HepG2 (cell line): ENCODE measurements around the gene NCKIPSD. TPM values are rescaled to one million over a fixed set of nuclear protein-coding genes. Genes with fewer than 3 reads are reported as not detected.

Experiments
- CENPT ChIP-seq: sonication (generic); formaldehyde crosslinking; IDR thresholded peaks from 2 replicates; pipeline ENCODE4 v1.8.0; 2022; ENCODE audit warnings: low read depth, mild to moderate bottlenecking, moderate library complexity, missing genetic modification reagents
- FOXK1 ChIP-seq: sonication (generic); formaldehyde crosslinking; IDR thresholded peaks from 2 replicates; pipeline ENCODE4 v1.4.0; 2020; ENCODE audit warnings: low read depth, missing genetic modification reagents, borderline replicate concordance
- KLF9 ChIP-seq: IDR thresholded peaks from 2 replicates; pipeline ENCODE4 v1.6.1; 2016; ENCODE audit warnings: low read depth
- MEIS1 ChIP-seq: sonication (generic); formaldehyde crosslinking; IDR thresholded peaks from 2 replicates; pipeline ENCODE4 v1.9.0; 2021; ENCODE audit warnings: mild to moderate bottlenecking, missing genetic modification reagents, moderate library complexity, borderline replicate concordance
- NCOR1 ChIP-seq: fragments of 200-600 bp; sonication (generic); IDR thresholded peaks from 2 replicates; pipeline ENCODE4 v1.7.0; 2017; ENCODE audit warnings: antibody characterized with exemption, low read length, borderline replicate concordance
- RCOR2 ChIP-seq: IDR thresholded peaks from 2 replicates; pipeline ENCODE4 v1.6.1; 2016; ENCODE audit warnings: missing biosample characterization, missing genetic modification reagents
- RFXAP ChIP-seq: sonication (generic); formaldehyde crosslinking; IDR thresholded peaks from 2 replicates; pipeline ENCODE4 v1.4.0; 2020; ENCODE audit warnings: missing genetic modification reagents, borderline replicate concordance
- RNF219 ChIP-seq: sonication (generic); formaldehyde crosslinking; IDR thresholded peaks from 2 replicates; pipeline ENCODE4 v1.5.0; 2020; ENCODE audit warnings: mild to moderate bottlenecking, missing genetic modification reagents
- SMAD3 ChIP-seq: sonication (generic); formaldehyde crosslinking; IDR thresholded peaks from 2 replicates; pipeline ENCODE4 v1.4.0; 2020; ENCODE audit warnings: missing genetic modification reagents
- ZC3H13 ChIP-seq: sonication (generic); formaldehyde crosslinking; IDR thresholded peaks from 2 replicates; pipeline ENCODE4 v1.8.1; 2023; ENCODE audit warnings: mild to moderate bottlenecking, missing genetic modification reagents, moderate library complexity
- ZNF451 ChIP-seq: sonication (generic); formaldehyde crosslinking; IDR thresholded peaks from 2 replicates; pipeline ENCODE4 v1.5.0; 2020; ENCODE audit warnings: mild to moderate bottlenecking, missing genetic modification reagents
- ZNF547 ChIP-seq: sonication (generic); formaldehyde crosslinking; IDR thresholded peaks from 2 replicates; pipeline ENCODE4 v1.5.1; 2020; ENCODE audit warnings: mild to moderate bottlenecking, missing genetic modification reagents
- ZNF746 ChIP-seq: sonication (generic); formaldehyde crosslinking; IDR thresholded peaks from 2 replicates; pipeline ENCODE4 v1.8.0; 2022; ENCODE audit warnings: mild to moderate bottlenecking, missing genetic modification reagents
- ZNF773 ChIP-seq: sonication (generic); formaldehyde crosslinking; IDR thresholded peaks from 2 replicates; pipeline ENCODE4 v1.4.0; 2020; ENCODE audit warnings: missing genetic modification reagents, borderline replicate concordance
- ZNF784 ChIP-seq: sonication (generic); formaldehyde crosslinking; IDR thresholded peaks from 2 replicates; pipeline ENCODE4 v1.5.1; 2020; ENCODE audit warnings: missing genetic modification reagents, mild to moderate bottlenecking, borderline replicate concordance
- ZNF788 ChIP-seq: sonication (generic); formaldehyde crosslinking; IDR thresholded peaks from 2 replicates; pipeline ENCODE4 v1.5.0; 2020; ENCODE audit warnings: mild to moderate bottlenecking, missing genetic modification reagents, borderline replicate concordance
- ZNF790 ChIP-seq: sonication (generic); formaldehyde crosslinking; IDR thresholded peaks from 2 replicates; pipeline ENCODE4 v1.8.0; 2022; ENCODE audit warnings: missing genetic modification reagents, mild to moderate bottlenecking, borderline replicate concordance
- ZNF878 ChIP-seq: sonication (generic); formaldehyde crosslinking; IDR thresholded peaks from 2 replicates; pipeline ENCODE4 v1.8.1; 2023; ENCODE audit warnings: mild to moderate bottlenecking, missing genetic modification reagents, moderate library complexity
- polyA plus RNA-seq, 8 experiments: library from polyadenylated mRNA; depleted of rRNA in 3 of 8; stranded (reverse) in 7 of 8; unstranded in 1 of 8; fragments of >200 nt; fragmentation: Illumina TruSeq in 4 of 8; extraction: Trizol in 4 of 8; gene quantifications; 2 replicates each; pipeline versions ENCODE4 v1.2.1 to v1.2.3, GENCODE V29; 2011 to 2016; ENCODE audit warnings: low read depth in 4 of 8, missing spikeins in 1 of 8, mixed read lengths in 1 of 8; ENCODE audit not compliant: insufficient read depth in 1 of 8
- total RNA-seq, 5 experiments: library from RNA; depleted of rRNA; stranded (reverse); fragments of >200 nt; fragmentation: Illumina TruSeq; extraction: Trizol; gene quantifications; 2 replicates each; pipeline ENCODE4 v1.2.3, GENCODE V29; 2016; ENCODE audit warnings: low read depth in 1 of 5
- TF ChIP-seq, protein P1 (sequence below): sonication (generic); formaldehyde crosslinking; IDR thresholded peaks from 2 replicates; pipeline ENCODE4 v1.5.0; 2020; ENCODE audit warnings: missing genetic modification reagents
- TF ChIP-seq, protein P2 (sequence below), 2 experiments: fragments of 450-650 bp in 1 of 2; sonication (generic) in 1 of 2; formaldehyde crosslinking; IDR thresholded peaks; 2 replicates each; pipeline versions ENCODE4 v1.5.0 to v1.8.0; 2020 to 2022; ENCODE audit warnings: mild to moderate bottlenecking in 1 of 2, missing genetic modification reagents in 1 of 2
- TF ChIP-seq, protein P3 (sequence below): sonication (generic); formaldehyde crosslinking; IDR thresholded peaks from 2 replicates; pipeline ENCODE4 v1.4.0; 2020; ENCODE audit warnings: mild to moderate bottlenecking, missing genetic modification reagents

Gene NCKIPSD
- total and polyA plus RNA-seq, 2 of the 13 experiments (the other 11 are each of a cell fraction or from before 2014, with no cell fraction given) = 13.5 to 35.2 TPM

GRCh38 chr3:48635222-48636021 lies 50.3 kb downstream of the NCKIPSD start, which contains the start of gene SLC26A6 (continued):
- peak; percentile 73; the same call in 1 of the 2 replicates for TF ChIP-seq ZNF784 (CRISPR knock-in tag)
- TF ChIP-seq, protein P1, sequence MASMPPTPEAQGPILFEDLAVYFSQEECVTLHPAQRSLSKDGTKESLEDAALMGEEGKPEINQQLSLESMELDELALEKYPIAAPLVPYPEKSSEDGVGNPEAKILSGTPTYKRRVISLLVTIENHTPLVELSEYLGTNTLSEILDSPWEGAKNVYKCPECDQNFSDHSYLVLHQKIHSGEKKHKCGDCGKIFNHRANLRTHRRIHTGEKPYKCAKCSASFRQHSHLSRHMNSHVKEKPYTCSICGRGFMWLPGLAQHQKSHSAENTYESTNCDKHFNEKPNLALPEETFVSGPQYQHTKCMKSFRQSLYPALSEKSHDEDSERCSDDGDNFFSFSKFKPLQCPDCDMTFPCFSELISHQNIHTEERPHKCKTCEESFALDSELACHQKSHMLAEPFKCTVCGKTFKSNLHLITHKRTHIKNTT (CRISPR knock-in tag) = no peak
- TF ChIP-seq, protein P2, sequence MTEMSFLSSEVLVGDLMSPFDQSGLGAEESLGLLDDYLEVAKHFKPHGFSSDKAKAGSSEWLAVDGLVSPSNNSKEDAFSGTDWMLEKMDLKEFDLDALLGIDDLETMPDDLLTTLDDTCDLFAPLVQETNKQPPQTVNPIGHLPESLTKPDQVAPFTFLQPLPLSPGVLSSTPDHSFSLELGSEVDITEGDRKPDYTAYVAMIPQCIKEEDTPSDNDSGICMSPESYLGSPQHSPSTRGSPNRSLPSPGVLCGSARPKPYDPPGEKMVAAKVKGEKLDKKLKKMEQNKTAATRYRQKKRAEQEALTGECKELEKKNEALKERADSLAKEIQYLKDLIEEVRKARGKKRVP (CRISPR knock-in tag; IDR thresholded peaks at IDR 0.05) = peak in 1 of 2 experiments; percentile 67; a peak in 2 of 4 replicates
- TF ChIP-seq, protein P3, sequence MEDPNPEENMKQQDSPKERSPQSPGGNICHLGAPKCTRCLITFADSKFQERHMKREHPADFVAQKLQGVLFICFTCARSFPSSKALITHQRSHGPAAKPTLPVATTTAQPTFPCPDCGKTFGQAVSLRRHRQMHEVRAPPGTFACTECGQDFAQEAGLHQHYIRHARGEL (CRISPR knock-in tag) = no peak
- peak; percentile 89; the same call in 1 of the 2 replicates for TF ChIP-seq ZNF547
- TF ChIP-seq ZC3H13 (CRISPR knock-in tag) = peak; percentile 94
- TF ChIP-seq CENPT (CRISPR knock-in tag) = peak; percentile 77; the same call in 1 of the 2 replicates
- TF ChIP-seq ZNF790 (CRISPR knock-in tag) = peak; percentile 97
- TF ChIP-seq RFXAP (CRISPR knock-in tag) = peak; percentile 73; the same call in 1 of the 2 replicates
- peak; percentile 91 for TF ChIP-seq ZNF451 (CRISPR knock-in tag)
- TF ChIP-seq NCOR1 = no peak
- peak; percentile 24; the same call in 1 of the 2 replicates for TF ChIP-seq RCOR2 (CRISPR knock-in tag)
- no peak for TF ChIP-seq ZNF746 (CRISPR knock-in tag)
- no peak for TF ChIP-seq KLF9
- no peak for TF ChIP-seq RNF219 (CRISPR knock-in tag)
- no peak for TF ChIP-seq ZNF788 (CRISPR knock-in tag)
- no peak; the same call in 1 of the 2 replicates for TF ChIP-seq MEIS1
- TF ChIP-seq ZNF878 (CRISPR knock-in tag) = no peak; the same call in 1 of the 2 replicates
- TF ChIP-seq SMAD3 (CRISPR knock-in tag) = peak; percentile 66
- TF ChIP-seq FOXK1 (CRISPR knock-in tag) = 0 out of 2 replicates have a peak, but pooled peaks have one; percentile 13
- peak; percentile 53; the same call in 1 of the 2 replicates for TF ChIP-seq ZNF773 (CRISPR knock-in tag)
